OCI-LY3 (cell line): Measurements from ENCODE around the gene LRRC9.

ENCODE experiments used
- H2AFZ ChIP-seq: fragments of 200-600, 300-600 bp; shearing (Covaris generic); 2 replicates; pipeline ENCODE4 v1.6.0; 2014; ENCODE audit warnings: antibody characterized with exemption, low read depth, low read length
- H3K27ac ChIP-seq: fragments of 200-600, 300-600 bp; sonication (generic); 2 replicates; pipeline ENCODE4 v1.5.1; 2014; ENCODE audit warnings: mild to moderate bottlenecking, low read length, moderate library complexity, mixed read lengths
- H3K27me3 ChIP-seq: fragments of 200-600, 300-600 bp; sonication (generic); 2 replicates; pipeline ENCODE4 v1.6.1; 2014; ENCODE audit warnings: low read depth, low read length, mixed read lengths
- H3K36me3 ChIP-seq: fragments of 200-600, 300-600 bp; sonication (generic); replicated peaks from 2 replicates; pipeline ENCODE3; 2014; ENCODE audit warnings: low read depth, low read length, mixed read lengths
- H3K4me1 ChIP-seq: fragments of 300-600, 200-600 bp; sonication (generic); 2 replicates; pipeline ENCODE4 v1.6.1; 2014; ENCODE audit warnings: low read length, mixed read lengths
- H3K4me2 ChIP-seq: fragments of 200-600, 300-600 bp; sonication (generic); 2 replicates; pipeline ENCODE4 v1.6.1; 2014; ENCODE audit warnings: low read length, mixed read lengths
- H3K4me3 ChIP-seq: fragments of 300-600, 200-600 bp; sonication (generic); 2 replicates; pipeline ENCODE4 v1.5.1; 2014; ENCODE audit warnings: antibody characterized with exemption, mild to moderate bottlenecking, low read length, moderate library complexity
- H3K79me2 ChIP-seq: fragments of 300-600, 200-600 bp; shearing (Covaris generic); 2 replicates; pipeline ENCODE4 v1.6.1; 2014; ENCODE audit warnings: mild to moderate bottlenecking, low read length, mixed read lengths
- H3K9ac ChIP-seq: fragments of 300-600, 200-600 bp; shearing (Covaris generic); 2 replicates; pipeline ENCODE4 v1.6.0; 2014; ENCODE audit warnings: mild to moderate bottlenecking, low read length, moderate library complexity
- H3K9me3 ChIP-seq: fragments of 200-600, 300-600 bp; shearing (Covaris generic); 2 replicates; pipeline ENCODE4 v1.6.1; 2014; ENCODE audit warnings: low read length, mixed read lengths; ENCODE audit not compliant: insufficient read depth
- H4K20me1 ChIP-seq: fragments of 200-600, 300-600 bp; sonication (generic); 2 replicates; pipeline ENCODE4 v1.6.1; 2016; ENCODE audit warnings: low read length, mixed read lengths; ENCODE audit not compliant: insufficient read depth
- EZH2phosphoT487 ChIP-seq: fragments of 200-600 bp; shearing (Covaris generic); IDR thresholded peaks from 2 replicates; pipeline ENCODE4 v1.6.1; 2018; ENCODE audit warnings: antibody characterized with exemption, mixed run types, low read depth
- TF ChIP-seq, protein P1 (sequence below): fragments of 200-600, 300-600 bp; sonication (generic); IDR thresholded peaks from 2 replicates; pipeline ENCODE4 v1.5.1; 2014; ENCODE audit warnings: antibody characterized with exemption, low read length, low read depth

LRRC9 gene

GRCh38 chr14:59918824-59919569 lies 947 bp upstream of the LRRC9 start:
- no peak overlapping the region for H2AFZ ChIP-seq
- H3K27ac ChIP-seq: no peak overlapping the region
- H3K36me3 ChIP-seq: no peaks in the 10 kb centered on the region
- H3K4me1 ChIP-seq: no peaks in the 10 kb centered on the region
- H3K4me2 ChIP-seq: peak overlapping the region; percentile 60
- peak overlapping the region; percentile 69 for H3K4me3 ChIP-seq
- H4K20me1 ChIP-seq: no peaks in the 10 kb centered on the region
- 0 out of 2 replicates have a peak overlapping the region, but pooled peaks have one; percentile 21 for H3K9ac ChIP-seq
- H3K9me3 ChIP-seq: no peaks in the 10 kb centered on the region
- TF ChIP-seq, protein P1, sequence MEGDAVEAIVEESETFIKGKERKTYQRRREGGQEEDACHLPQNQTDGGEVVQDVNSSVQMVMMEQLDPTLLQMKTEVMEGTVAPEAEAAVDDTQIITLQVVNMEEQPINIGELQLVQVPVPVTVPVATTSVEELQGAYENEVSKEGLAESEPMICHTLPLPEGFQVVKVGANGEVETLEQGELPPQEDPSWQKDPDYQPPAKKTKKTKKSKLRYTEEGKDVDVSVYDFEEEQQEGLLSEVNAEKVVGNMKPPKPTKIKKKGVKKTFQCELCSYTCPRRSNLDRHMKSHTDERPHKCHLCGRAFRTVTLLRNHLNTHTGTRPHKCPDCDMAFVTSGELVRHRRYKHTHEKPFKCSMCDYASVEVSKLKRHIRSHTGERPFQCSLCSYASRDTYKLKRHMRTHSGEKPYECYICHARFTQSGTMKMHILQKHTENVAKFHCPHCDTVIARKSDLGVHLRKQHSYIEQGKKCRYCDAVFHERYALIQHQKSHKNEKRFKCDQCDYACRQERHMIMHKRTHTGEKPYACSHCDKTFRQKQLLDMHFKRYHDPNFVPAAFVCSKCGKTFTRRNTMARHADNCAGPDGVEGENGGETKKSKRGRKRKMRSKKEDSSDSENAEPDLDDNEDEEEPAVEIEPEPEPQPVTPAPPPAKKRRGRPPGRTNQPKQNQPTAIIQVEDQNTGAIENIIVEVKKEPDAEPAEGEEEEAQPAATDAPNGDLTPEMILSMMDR: peak; percentile 62
- TF ChIP-seq EZH2phosphoT487: no peak
- H3K27me3 ChIP-seq: no peaks in the 10 kb centered on the region; the same call in 1 of the 2 replicates
- no peaks in the 10 kb centered on the region for H3K79me2 ChIP-seq

DNA sequence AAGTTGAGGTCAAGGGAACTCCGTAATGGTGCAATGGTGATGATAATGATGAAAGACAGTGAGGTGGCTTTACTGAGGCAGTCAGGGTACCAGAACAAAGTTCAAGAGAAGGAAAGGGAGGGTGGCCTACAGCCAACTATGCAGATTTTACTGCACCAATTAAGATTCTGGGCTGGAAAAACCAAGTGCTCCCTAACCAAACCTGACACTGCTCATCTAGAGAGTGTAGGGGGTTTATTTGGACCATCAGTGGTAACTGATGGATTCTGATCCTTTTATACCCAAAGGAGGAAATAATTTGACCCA lies 387 bp downstream of the LRRC9 start:
- Histone ChIP-seq H2AFZ (no peak overlapping the region), H3K4me1 (peaks cover 3% of the 10 kb centered on the region), H3K4me2 (no peak overlapping the region), H3K9me3 (no peaks in the 10 kb centered on the region), H3K27me3 (no peaks in the 10 kb centered on the region; the same call in 1 of the 2 replicates), H3K79me2 (no peaks in the 10 kb centered on the region), H3K4me3 (no peak overlapping the region), H3K9ac (no peak overlapping the region), H3K27ac (no peak overlapping the region), H4K20me1 (no peaks in the 10 kb centered on the region), H3K36me3 (no peaks in the 10 kb centered on the region)
- no peak for TF ChIP-seq EZH2phosphoT487
- TF ChIP-seq, protein P1: no peak

DNA sequence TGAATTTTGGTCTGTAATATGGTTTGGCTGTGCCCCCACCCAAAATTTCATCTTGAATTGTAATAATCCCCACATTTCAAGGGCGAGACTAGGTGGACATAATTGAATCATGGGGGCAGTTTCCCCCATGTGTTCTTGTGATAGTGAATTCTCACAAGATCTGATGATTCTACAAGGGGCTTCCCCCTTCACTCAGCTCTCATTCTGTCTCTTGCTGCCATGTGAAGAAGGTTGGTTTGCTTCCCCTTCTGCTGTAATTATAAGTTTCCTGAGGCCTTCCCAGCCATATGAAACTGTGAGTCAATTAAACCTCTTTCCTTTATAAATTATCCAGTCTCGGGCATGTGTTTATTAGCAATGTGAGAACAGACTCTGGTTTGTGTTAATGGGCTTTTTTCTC lies 5.9 kb downstream of the LRRC9 start:
- Histone ChIP-seq H3K4me2 (peak overlapping the region; percentile 17), H3K27me3 (no peaks in the 10 kb centered on the region), H3K79me2 (no peaks in the 10 kb centered on the region), H3K27ac (peak overlapping the region; percentile 6), H4K20me1 (no peaks in the 10 kb centered on the region), H3K4me3 (no peak overlapping the region), H3K36me3 (no peaks in the 10 kb centered on the region), H2AFZ (no peak overlapping the region), H3K9ac (no peak overlapping the region), H3K9me3 (no peaks in the 10 kb centered on the region), H3K4me1 (peaks cover 17% of the 10 kb centered on the region)
- TF ChIP-seq, protein P1: no peak
- no peak for TF ChIP-seq EZH2phosphoT487

DNA sequence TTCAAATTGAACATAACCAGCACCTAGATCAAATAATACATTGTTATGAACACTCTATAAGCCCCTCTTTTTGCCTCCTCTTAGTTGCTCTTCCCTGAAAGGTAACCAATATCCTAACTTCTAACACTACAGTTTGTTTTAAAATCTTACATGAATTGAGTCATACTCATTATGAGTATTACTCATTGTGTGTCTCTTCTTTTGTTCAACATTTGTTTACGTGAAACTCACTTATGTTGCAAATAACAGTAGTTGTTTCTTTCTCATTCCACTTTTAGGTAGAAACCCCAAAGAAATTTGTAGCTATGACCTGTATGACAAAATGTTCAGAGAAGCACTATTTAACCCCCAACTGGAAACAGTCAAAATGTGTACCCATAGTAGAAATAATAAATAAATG lies 6.6 kb downstream of the LRRC9 start:
- no peaks in the 10 kb centered on the region for H3K36me3 ChIP-seq
- no peaks in the 10 kb centered on the region for H3K27me3 ChIP-seq
- H3K9me3 ChIP-seq: no peaks in the 10 kb centered on the region
- no peak for TF ChIP-seq EZH2phosphoT487
- TF ChIP-seq, protein P1: no peak
- H4K20me1 ChIP-seq: no peaks in the 10 kb centered on the region
- H2AFZ ChIP-seq: no peak overlapping the region
- peaks cover 17% of the 10 kb centered on the region for H3K4me1 ChIP-seq
- no peaks in the 10 kb centered on the region for H3K79me2 ChIP-seq
- H3K4me2 ChIP-seq: peak overlapping the region; percentile 17; the same call in 1 of the 2 replicates
- no peak overlapping the region for H3K27ac ChIP-seq
- no peak overlapping the region for H3K4me3 ChIP-seq
- no peak overlapping the region for H3K9ac ChIP-seq
